ENCODE measurements around the gene WHRN.

The WHRN gene

GRCh38 chr9:114493521-114494184 lies 11.6 kb downstream of the WHRN start:
- no peak for FAIRE-seq
- DNase-seq (ENCODE audit: insufficient read length, low spot score), result no peak

GRCh38 chr9:114492991-114493390 lies 12.3 kb downstream of the WHRN start:
- no peak for FAIRE-seq
- no peak for DNase-seq (ENCODE audit: insufficient read length, low spot score)

DNA sequence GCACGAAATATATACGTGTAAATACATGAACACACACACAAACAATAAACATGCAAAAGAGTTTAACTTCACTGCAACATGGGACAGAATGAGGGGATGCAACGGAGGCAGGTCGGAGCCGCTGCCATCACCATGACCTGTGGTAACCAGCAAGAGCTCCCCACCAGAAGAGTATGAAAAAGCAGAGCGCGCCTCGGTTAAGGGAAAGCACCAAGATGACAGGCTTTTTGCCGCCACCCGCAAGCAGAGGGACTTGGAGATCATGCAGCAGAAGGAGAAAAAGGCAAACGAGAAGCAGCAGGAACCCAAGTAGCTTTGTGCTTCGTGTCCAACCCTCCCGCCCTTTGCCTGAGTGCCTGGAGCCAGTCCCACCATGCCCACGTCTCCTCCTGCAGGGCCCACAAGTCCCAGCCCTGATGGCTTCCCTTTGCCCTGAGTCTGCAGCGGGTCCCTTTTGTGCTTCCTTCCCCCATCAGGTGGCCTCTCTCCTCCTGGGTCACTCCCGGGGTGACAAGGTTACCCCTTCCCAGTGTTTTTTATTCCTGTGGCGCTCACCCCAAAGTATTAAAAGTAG lies 13.8 kb downstream of the WHRN start:
- FAIRE-seq, result no peak
- DNase-seq (ENCODE audit: insufficient read length, low spot score), result no peak

- FAIRE-seq (no peak), DNase-seq (ENCODE audit: insufficient read length, low spot score) (no peak)
Measured at GRCh38 chr9:114489928-114490327, 15.3 kb downstream of the WHRN start.

DNA sequence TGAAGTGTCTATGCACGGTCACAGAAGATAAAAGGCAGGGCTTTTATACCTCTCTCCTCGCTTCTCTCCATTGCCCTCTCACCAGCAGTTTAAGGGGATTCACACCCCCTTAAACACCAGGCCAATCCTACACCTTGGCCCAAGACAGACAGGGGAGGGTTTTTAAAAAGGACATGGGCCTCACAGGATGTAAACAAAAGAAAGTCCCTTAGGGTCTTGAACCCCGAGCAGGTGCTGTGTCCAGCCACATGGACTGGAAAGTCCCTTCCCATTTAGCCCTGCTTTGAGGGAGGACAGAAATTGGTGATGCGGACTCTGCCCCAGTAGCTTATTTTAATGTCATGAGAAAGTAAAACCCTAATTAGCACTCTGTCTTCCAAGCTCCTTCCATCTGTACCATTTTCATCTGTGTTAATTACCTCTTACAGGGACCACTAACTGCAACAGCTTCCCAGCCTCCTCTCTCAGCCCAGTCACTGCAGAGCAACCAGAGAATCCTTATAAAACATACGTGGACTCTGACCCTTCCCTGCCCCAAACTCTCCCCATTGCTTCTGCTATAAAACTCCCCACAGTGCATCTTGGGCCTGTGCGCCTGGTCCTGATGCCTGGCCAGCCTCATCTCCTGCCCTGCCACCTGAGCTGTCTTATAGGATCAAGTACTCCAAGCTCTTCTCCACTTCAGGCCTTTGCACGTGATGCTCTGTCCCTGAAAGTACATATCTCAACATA lies 16.7 kb downstream of the WHRN start:
- FAIRE-seq, result no peak
- no peak for DNase-seq (ENCODE audit: insufficient read length, low spot score)

- DNase-seq (ENCODE audit: insufficient read length, low spot score), result peak; percentile 51
Measured at GRCh38 chr9:114487607-114488300, 17.5 kb downstream of the WHRN start.

GRCh38 chr9:114486205-114486963 lies 18.9 kb downstream of the WHRN start:
- FAIRE-seq (no peak), DNase-seq (ENCODE audit: insufficient read length, low spot score) (no peak)

More at GRCh38 chr9:114487607-114488300, 17.5 kb downstream of the WHRN start:
- FAIRE-seq, result no peak

DNA sequence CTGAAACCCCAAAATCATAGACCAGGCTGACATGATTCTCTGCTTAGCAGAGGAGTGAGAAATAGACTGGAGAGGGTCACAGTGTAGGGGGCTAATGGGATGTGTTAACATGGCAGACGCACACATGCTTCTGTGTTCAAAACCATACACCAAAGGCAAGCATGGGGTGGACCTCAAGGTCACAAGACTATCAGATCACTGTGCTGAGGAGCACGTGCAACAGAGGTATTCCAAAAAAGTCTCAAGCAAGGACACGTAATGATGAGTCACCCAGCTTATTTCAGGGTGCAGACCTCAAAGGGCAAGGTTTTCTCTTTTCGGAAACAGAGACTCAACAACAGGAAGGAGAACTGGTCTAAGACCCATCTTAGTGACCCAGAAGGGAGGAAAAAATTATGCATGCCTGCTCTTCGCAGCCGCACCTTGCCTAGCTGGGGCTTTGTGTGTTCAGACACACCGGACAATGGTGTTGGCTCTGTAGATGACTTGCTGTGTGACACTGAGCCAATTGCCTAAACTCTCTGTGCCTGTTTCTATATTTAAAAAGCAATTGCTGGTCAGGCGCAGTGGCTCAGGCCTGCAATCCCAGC lies 20.3 kb downstream of the WHRN start:
- FAIRE-seq, result no peak
- DNase-seq (ENCODE audit: insufficient read length, low spot score), result no peak

DNA sequence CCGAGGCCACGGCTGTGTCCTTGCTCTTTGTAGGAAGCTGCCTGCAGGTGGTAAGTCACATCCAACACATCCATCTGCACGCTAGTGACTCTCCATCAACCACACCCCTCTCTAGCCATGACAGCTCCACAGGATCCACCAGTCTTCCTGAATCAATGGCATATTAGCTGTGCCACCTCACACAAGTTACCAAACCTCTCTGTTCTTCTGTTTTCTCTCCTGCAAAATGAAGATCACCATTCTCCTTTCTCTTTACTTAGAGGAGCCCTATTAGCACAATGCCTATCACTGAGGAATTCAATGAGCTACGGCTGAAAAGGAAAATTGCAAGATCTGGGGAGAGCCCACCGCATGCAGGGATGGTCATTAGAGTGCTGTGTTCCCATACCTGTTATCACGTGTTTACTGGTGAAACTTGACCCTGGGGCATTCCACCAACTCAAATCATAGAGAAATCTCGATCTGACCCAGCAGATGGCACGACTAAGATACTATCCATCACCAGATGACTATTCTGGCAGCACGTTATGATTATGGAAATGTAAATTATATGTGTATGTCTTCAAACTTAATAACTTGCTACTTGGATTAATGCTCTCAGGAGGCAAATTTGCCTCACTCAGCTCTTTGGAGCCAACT lies 20.9 kb downstream of the WHRN start:
- DNase-seq (ENCODE audit: insufficient read length, low spot score), result no peak
- FAIRE-seq, result no peak

DNA sequence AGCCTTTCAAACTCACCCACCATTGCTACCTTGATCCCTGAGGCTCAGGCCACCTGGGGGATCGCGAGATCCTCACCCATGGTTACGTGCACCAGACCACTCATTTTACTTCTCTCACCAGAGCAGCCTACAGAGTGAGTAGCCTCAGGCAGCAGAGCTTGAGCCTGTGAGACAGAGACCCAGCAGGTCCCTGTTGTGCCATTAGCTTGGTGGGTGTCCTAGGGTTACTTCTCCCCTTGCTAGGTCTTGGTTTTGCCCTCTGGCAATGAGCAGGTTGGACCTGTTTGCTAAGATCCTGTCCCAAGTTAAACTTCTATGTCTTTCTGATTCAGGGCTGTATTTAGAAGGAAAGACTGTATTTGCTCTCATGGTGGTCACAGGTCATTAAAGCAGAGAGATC lies 21.8 kb downstream of the WHRN start:
- no peak for FAIRE-seq

GRCh38 chr9:114482593-114482992 lies 22.7 kb downstream of the WHRN start:
- DNase-seq (ENCODE audit: insufficient read length, low spot score) (no peak), FAIRE-seq (no peak)

More for the DNA sequence above, 21.8 kb downstream of the WHRN start:
- DNase-seq (ENCODE audit: insufficient read length, low spot score), result no peak

DNA sequence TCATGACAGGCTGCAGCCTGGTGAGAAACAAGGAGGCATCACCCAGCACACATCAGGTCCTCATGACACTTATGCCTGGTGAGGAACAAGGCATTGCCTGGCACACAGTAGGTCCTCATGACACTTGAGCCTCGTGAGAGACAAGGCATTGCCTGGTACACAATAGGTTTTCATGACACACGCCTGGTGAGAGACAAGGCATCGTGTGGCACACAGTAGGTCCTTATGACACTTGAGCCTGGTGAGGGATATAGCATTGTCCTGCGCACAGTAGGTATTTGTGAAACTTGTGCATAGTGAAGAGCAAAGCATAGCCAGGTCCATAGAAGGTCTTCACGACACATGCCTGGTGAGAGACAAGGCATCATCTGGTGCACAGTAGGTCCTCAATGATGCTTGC lies 23.5 kb downstream of the WHRN start:
- FAIRE-seq (no peak), DNase-seq (ENCODE audit: insufficient read length, low spot score) (no peak)

DNA sequence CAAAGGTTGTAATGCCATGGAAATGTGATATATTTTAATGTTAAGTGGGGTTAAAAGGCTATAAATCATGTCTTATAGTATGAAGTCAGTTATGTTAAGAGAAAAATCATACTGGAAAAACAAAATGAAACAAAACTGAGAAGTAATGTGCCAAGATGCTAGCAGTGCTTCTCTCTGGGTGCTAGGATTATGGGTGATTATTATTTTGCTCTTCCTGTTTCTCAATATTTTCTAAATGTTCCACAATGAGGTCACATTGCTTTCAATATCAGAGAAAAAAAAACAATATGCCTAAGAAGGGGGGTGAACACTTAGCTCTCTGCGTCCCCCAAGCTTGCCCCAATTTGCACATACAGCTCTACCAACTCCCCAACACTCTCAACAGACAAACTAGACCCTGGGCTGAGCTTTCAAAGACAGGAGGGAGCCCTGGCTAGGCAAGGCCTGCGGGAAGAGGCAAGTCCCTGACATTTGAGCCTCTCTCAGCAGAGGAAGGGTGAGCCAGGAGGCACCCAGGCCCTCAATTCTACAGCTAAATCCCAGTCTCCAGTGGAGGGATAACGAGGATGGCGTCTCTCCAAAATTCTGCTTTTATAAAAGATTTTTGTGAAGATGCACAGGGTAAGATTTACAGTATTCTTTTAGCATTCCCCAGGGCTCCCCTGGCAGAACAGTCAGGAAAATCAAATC lies 24.4 kb downstream of the WHRN start:
- FAIRE-seq, result no peak

GRCh38 chr9:114478871-114479270 lies 26.4 kb downstream of the WHRN start:
- DNase-seq (ENCODE audit: insufficient read length, low spot score) (no peak), FAIRE-seq (no peak)

More for the DNA sequence above, 24.4 kb downstream of the WHRN start:
- no peak for DNase-seq (ENCODE audit: insufficient read length, low spot score)

DNA sequence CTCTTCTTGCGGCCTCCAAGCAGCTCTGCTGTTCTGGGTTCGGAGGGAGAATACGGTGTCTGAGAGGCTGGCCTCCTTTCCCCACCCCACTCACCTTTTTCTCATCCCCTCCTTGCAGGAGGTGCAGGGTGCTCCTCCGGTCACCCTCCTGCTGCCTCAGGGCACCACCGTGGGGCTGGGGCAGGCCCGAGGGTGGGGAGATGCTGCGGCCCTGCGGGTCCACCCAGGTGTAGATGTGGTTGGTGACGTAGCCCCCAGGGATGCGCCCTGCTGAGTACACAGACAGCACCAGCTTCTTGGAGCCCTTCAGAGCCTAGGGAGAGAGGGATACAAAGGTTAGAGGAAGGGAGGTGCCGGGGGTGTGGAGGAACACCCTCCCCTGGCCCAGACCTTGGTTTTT lies 26.8 kb downstream of the WHRN start:
- DNase-seq (ENCODE audit: insufficient read length, low spot score) (no peak), FAIRE-seq (no peak)

DNA sequence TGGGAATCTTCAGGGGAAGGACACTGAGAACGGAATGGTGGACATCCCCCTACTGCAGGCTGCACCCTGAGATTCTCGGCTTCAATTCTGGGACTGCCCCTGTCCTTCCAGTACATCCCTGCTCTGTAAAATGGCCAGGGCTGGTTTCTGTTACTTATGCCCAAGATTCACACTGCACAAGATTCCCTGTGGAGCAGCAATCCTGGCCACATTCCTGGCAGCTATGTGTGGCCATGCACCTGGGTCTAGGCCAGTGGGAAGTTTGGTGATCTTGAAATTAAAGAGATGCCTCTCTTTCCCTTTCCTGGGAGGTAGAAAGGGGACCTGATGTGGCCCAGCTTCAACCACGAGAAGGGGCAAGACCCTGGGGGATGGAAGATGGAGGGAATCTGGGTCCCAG lies 27.6 kb downstream of the WHRN start:
- FAIRE-seq, result no peak
- no peak for DNase-seq (ENCODE audit: insufficient read length, low spot score)

- DNase-seq (ENCODE audit: insufficient read length, low spot score), result no peak
Measured at GRCh38 chr9:114476891-114477469, 28.3 kb downstream of the WHRN start.

DNA sequence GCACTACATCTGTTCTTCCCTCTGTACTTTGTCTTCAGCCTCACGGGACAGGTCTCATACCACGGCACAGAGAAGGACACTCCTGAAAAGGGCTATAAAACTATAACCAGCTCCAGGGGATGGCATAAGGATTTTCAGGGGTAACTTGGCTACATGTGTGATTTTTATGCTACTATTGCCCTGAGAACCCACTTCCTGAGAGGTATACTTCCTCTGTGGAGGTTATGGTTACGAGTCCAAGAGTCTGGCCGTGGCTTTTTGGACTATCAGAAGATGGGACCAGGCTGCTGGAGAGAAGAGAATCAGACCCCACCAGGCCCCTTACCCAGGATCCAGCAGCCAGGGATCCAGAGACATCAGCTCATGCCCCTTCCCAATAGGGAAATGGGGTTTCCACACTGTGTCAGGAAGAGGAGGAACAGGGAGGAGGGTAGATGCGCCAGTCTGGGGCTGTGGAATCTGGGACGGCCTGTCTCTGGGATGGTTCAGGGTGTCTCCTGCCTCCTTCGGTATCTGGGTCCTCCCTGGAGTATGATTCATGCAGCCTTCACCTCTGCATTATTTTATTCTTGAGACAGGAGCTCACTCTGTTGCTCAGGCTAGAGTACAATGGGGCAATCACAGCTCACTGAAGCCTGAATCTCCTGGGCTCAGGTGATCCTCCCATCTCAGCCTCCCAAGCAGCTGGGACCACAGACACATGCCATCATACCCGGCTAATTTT lies 29.7 kb downstream of the WHRN start:
- DNase-seq (ENCODE audit: insufficient read length, low spot score) (no peak), FAIRE-seq (no peak)

More at GRCh38 chr9:114476891-114477469, 28.3 kb downstream of the WHRN start:
- FAIRE-seq, result no peak
